Peyer's patch (tissue), 4 donors: Measurements from ENCODE around the gene EOLA2.

Experiments used
- POLR2A ChIP-seq, 2 donors: fragments of 450-650 bp; IDR thresholded peaks; one replicate each; pipeline ENCODE4 v1.5.1; 2017; ENCODE audit warnings: antibody characterized with exemption in 2 of 2, mild to moderate bottlenecking in 2 of 2, moderate library complexity in 2 of 2
- TF ChIP-seq, protein P1 (sequence below), 6 experiments: fragments of 450-650 bp in 4 of 6; fragments of 200-600 bp in 2 of 6; sonication (generic) in 1 of 6; IDR thresholded peaks; one replicate each; pipeline ENCODE4 v1.5.1; 2017 to 2019; ENCODE audit warnings: antibody characterized with exemption in 6 of 6, mild to moderate bottlenecking in 3 of 6, moderate library complexity in 1 of 6

DNA sequence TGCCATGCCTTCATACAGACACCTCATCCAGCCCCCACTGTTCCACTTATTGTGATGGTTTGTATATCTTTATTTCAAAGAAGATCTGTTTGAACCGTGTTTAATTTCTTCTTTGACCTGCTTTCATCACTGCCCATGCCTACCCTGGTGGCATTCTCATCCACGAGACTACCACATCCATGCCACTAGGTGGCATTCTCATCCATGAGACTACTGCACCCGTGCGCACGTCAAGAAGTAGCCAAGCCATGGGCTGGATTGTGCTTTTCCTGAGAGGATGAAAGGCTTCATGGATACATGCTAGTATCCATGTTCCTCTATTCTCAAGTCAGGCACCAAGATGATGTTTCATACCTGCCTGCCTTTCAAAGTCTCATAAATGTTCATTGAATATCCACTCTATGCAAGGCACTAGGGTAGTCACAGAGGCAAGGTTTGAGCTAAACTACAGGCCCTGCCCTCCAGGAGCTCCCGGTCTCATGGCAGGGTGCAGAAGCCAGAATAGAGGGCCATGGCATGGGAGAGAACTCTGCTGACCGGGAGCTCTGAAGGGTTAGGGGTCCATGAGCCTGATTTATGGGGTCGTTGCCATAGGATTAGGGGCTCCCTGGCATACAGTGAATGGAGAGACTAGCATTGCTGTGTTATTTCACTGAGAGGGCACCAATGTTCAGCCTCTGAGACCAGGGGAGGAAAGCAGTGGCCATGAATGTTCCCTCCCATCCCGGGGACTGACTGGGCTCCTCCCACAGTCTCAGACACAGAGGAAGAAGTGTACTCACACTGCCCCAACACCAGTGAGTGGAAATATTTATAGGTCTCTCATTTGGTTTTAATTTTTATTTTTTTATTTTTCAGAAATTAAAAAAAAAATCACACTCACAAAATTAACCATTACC lies 24.8 kb upstream of the EOLA2 start:
- TF ChIP-seq, protein P1, sequence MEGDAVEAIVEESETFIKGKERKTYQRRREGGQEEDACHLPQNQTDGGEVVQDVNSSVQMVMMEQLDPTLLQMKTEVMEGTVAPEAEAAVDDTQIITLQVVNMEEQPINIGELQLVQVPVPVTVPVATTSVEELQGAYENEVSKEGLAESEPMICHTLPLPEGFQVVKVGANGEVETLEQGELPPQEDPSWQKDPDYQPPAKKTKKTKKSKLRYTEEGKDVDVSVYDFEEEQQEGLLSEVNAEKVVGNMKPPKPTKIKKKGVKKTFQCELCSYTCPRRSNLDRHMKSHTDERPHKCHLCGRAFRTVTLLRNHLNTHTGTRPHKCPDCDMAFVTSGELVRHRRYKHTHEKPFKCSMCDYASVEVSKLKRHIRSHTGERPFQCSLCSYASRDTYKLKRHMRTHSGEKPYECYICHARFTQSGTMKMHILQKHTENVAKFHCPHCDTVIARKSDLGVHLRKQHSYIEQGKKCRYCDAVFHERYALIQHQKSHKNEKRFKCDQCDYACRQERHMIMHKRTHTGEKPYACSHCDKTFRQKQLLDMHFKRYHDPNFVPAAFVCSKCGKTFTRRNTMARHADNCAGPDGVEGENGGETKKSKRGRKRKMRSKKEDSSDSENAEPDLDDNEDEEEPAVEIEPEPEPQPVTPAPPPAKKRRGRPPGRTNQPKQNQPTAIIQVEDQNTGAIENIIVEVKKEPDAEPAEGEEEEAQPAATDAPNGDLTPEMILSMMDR (IDR thresholded peaks at IDR 0.05) = peak in 5 of 6 experiments; percentile 21 to 62 (median 57)
- TF ChIP-seq POLR2A (IDR thresholded peaks at IDR 0.05) = no peak
